Measurements from ENCODE around the gene DHRS7C.

DNA sequence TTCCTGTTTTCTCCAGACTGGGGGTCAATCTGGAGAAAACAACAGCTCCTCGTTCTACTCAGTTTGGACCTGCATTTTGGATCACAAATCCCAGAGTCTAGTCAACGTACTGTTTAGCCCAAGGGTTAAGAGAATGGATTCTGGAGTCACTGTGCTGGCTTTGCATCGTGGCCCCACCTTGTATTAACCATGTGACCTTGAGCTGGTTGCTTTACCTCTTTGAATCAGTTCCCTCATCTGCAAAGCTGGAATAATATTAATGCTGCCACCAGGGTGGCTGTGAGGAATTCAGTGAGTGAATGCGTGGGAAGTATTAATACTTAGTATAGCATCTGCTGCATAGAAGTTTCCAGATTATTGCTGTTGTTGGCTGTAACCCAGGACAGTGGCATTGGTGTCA lies 11.3 kb upstream of the DHRS7C start:
- TF ChIP-seq, protein P1, sequence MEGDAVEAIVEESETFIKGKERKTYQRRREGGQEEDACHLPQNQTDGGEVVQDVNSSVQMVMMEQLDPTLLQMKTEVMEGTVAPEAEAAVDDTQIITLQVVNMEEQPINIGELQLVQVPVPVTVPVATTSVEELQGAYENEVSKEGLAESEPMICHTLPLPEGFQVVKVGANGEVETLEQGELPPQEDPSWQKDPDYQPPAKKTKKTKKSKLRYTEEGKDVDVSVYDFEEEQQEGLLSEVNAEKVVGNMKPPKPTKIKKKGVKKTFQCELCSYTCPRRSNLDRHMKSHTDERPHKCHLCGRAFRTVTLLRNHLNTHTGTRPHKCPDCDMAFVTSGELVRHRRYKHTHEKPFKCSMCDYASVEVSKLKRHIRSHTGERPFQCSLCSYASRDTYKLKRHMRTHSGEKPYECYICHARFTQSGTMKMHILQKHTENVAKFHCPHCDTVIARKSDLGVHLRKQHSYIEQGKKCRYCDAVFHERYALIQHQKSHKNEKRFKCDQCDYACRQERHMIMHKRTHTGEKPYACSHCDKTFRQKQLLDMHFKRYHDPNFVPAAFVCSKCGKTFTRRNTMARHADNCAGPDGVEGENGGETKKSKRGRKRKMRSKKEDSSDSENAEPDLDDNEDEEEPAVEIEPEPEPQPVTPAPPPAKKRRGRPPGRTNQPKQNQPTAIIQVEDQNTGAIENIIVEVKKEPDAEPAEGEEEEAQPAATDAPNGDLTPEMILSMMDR (IDR thresholded peaks at IDR 0.05; ENCODE audit: low read depth, low read length) = no peak
- TF ChIP-seq, protein P2, sequence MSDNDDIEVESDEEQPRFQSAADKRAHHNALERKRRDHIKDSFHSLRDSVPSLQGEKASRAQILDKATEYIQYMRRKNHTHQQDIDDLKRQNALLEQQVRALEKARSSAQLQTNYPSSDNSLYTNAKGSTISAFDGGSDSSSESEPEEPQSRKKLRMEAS (IDR thresholded peaks at IDR 0.05; ENCODE audit: low read depth, low read length) = no peak
- TF ChIP-seq POLR2A (IDR thresholded peaks at IDR 0.05; ENCODE audit: extremely low read depth, insufficient read length) (no peak), MYC (IDR thresholded peaks at IDR 0.05; ENCODE audit: low read depth, low read length) (no peak)
